Nephron progenitor cell (in vitro differentiated cells): ENCODE results near the gene NDUFA5.

ENCODE experiments used
- DNase-seq: peaks from one replicate; pipeline ENCODE4 v3.0.0; 2021
- H3K27ac Mint-ChIP-seq: 2 replicates; pipeline ENCODE4 v1.8.0; 2021; ENCODE audit warnings: mild to moderate bottlenecking, moderate library complexity, mixed read lengths
- H3K27me3 Mint-ChIP-seq: 2 replicates; pipeline ENCODE4 v1.8.0; 2021; ENCODE audit warnings: mild to moderate bottlenecking, low read depth, mixed read lengths; ENCODE audit not compliant: poor library complexity
- H3K36me3 Mint-ChIP-seq: 2 replicates; pipeline ENCODE4 v1.8.0; 2021; ENCODE audit warnings: low read depth, mixed read lengths
- H3K4me1 Mint-ChIP-seq: 2 replicates; pipeline ENCODE4 v1.8.0; 2021; ENCODE audit warnings: mixed read lengths
- H3K4me3 Mint-ChIP-seq: 2 replicates; pipeline ENCODE4 v1.8.0; 2021; ENCODE audit warnings: mild to moderate bottlenecking, moderate library complexity, mixed read lengths
- H3K9me3 Mint-ChIP-seq: 2 replicates; pipeline ENCODE4 v1.8.0; 2021; ENCODE audit warnings: mild to moderate bottlenecking, moderate library complexity, mixed read lengths
- CTCF ChIP-seq: fragments of 200-600 bp; sonication (generic); IDR thresholded peaks from 2 replicates; pipeline ENCODE4 v1.5.0; 2021; ENCODE audit warnings: antibody characterized with exemption

NDUFA5 gene

GRCh38 chr7:123570390-123571182 is 13.0 kb upstream of the NDUFA5 start:
- Mint-ChIP-seq H3K36me3 (no peaks in the 10 kb centered on the region), H3K27ac (no peak overlapping the region), H3K4me1 (peaks cover 20% of the 10 kb centered on the region), H3K27me3 (no peaks in the 10 kb centered on the region), H3K9me3 (no peaks in the 10 kb centered on the region), H3K4me3 (no peak overlapping the region)
- TF ChIP-seq CTCF = no peak
- no peak for DNase-seq

GRCh38 chr7:123569352-123570010 is 11.9 kb upstream of the NDUFA5 start:
- DNase-seq = no peak
- Mint-ChIP-seq H3K9me3 (no peaks in the 10 kb centered on the region), H3K27me3 (no peaks in the 10 kb centered on the region), H3K27ac (no peak overlapping the region), H3K4me3 (no peak overlapping the region), H3K36me3 (no peaks in the 10 kb centered on the region), H3K4me1 (peaks cover 20% of the 10 kb centered on the region)
- no peak for TF ChIP-seq CTCF

GRCh38 chr7:123562121-123562520 is 4.5 kb upstream of the NDUFA5 start:
- Mint-ChIP-seq H3K4me1 (peaks cover 7% of the 10 kb centered on the region), H3K4me3 (no peak overlapping the region), H3K9me3 (no peaks in the 10 kb centered on the region), H3K27me3 (peaks cover 5% of the 10 kb centered on the region), H3K27ac (no peak overlapping the region), H3K36me3 (no peaks in the 10 kb centered on the region)
- no peak for DNase-seq
- TF ChIP-seq CTCF = no peak

- DNase-seq = no peak
- Mint-ChIP-seq H3K36me3 (peaks cover 4% of the 10 kb centered on the region), H3K9me3 (no peaks in the 10 kb centered on the region), H3K4me1 (peaks cover 8% of the 10 kb centered on the region), H3K4me3 (no peak overlapping the region), H3K27me3 (peaks cover 5% of the 10 kb centered on the region), H3K27ac (no peak overlapping the region)
- no peak for TF ChIP-seq CTCF
Measured at GRCh38 chr7:123558289-123558874, 764 bp upstream of the NDUFA5 start.

- Mint-ChIP-seq H3K27me3 (peaks cover 5% of the 10 kb centered on the region), H3K36me3 (peaks cover 18% of the 10 kb centered on the region), H3K9me3 (no peaks in the 10 kb centered on the region), H3K27ac (no peak overlapping the region), H3K4me3 (no peak overlapping the region), H3K4me1 (peaks cover 12% of the 10 kb centered on the region)
- no peak for TF ChIP-seq CTCF
- no peak for DNase-seq
Measured at GRCh38 chr7:123557016-123557397, 611 bp downstream of the NDUFA5 start.
